Subcutaneous abdominal adipose tissue (tissue), 5 donors: ENCODE results near the gene NUAK1.

Source experiments
- H3K27ac ChIP-seq: one replicate; pipeline ENCODE4 v1.7.0; 2013; ENCODE audit warnings: low read depth, mild to moderate bottlenecking, inconsistent platforms, low read length, moderate library complexity
- H3K27me3 ChIP-seq, 5 donors: one replicate each; pipeline ENCODE4 v1.7.0; 2013; ENCODE audit warnings: low read length in 5 of 5, inconsistent platforms in 1 of 5; ENCODE audit not compliant: control insufficient read depth in 5 of 5, insufficient read depth in 4 of 5
- H3K36me3 ChIP-seq, 5 donors: one replicate each; pipeline ENCODE4 v1.7.0; 2013; ENCODE audit warnings: low read length in 5 of 5; ENCODE audit not compliant: control insufficient read depth in 5 of 5, insufficient read depth in 5 of 5
- H3K4me1 ChIP-seq, 5 donors: one replicate each; pipeline ENCODE4 v1.7.0; 2013; ENCODE audit warnings: low read length in 5 of 5, mild to moderate bottlenecking in 3 of 5, moderate library complexity in 1 of 5; ENCODE audit not compliant: control insufficient read depth in 5 of 5, insufficient read depth in 5 of 5
- H3K4me3 ChIP-seq, 5 donors: one replicate each; pipeline ENCODE4 v1.7.0; 2013; ENCODE audit warnings: low read length in 5 of 5, low read depth in 1 of 5
- H3K9ac ChIP-seq, 5 donors: one replicate each; pipeline ENCODE4 v1.7.0; 2013; ENCODE audit warnings: low read length in 5 of 5, mild to moderate bottlenecking in 4 of 5, moderate library complexity in 3 of 5
- H3K9me3 ChIP-seq, 5 donors: one replicate each; pipeline ENCODE4 v1.7.0; 2013; ENCODE audit warnings: low read length in 5 of 5; ENCODE audit not compliant: control insufficient read depth in 5 of 5
- donor health status: healthy.
- donor health status: healthy.
- donor health status: healthy.
- donor health status: healthy.
- donor health status: healthy.

Gene NUAK1

DNA sequence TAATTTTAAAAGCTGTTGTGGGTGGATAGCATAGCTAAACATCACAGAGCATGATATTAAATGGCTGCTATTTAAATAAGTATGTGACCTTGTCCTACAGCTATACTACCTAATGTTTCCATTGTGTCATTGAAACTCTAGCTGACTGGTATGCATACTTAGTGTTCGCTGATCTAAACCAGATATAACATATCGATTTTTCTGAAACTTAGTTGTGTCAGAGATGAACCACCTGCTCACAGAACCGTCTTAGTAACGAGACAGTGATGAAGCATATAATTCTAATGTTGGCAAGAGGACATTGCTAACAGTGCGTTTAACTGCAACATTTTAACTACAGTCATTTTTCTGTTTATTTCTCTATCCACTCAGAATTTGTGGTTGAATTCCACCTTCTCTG, 36.1 kb upstream of the NUAK1 start:
- H3K27me3 ChIP-seq = no peaks in the 10 kb centered on the region
- H3K4me3 ChIP-seq = no peak overlapping the region
- peaks cover 4 to 14% (median 13%) of the 10 kb centered on the region in 5 donors for H3K4me1 ChIP-seq
- H3K9me3 ChIP-seq = no peaks in the 10 kb centered on the region
- H3K9ac ChIP-seq = no peak overlapping the region
- H3K27ac ChIP-seq = no peak overlapping the region
- H3K36me3 ChIP-seq = no peaks in the 10 kb centered on the region

DNA sequence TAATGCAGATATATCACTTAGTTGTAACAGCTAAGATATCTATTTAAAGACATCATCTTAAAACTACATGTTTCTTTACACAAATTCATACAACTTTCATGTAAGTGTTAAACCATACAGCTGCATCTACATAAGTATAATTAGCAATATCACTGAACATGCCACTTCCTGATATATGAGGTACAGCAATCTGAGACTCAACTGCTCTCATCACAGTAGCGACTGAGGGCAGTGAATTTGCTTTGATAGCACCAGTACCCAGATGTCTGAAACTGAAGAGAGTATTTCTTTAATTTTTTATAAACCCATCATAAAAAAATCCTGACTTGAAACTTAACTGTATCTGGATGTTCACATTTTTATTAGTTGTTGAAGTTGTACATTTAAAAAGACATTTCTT, 34.7 kb upstream of the NUAK1 start:
- no peak overlapping the region for H3K9ac ChIP-seq
- peaks cover 0 to 2% (median 0%) of the 10 kb centered on the region in 5 donors for H3K27me3 ChIP-seq
- no peaks in the 10 kb centered on the region for H3K36me3 ChIP-seq

DNA sequence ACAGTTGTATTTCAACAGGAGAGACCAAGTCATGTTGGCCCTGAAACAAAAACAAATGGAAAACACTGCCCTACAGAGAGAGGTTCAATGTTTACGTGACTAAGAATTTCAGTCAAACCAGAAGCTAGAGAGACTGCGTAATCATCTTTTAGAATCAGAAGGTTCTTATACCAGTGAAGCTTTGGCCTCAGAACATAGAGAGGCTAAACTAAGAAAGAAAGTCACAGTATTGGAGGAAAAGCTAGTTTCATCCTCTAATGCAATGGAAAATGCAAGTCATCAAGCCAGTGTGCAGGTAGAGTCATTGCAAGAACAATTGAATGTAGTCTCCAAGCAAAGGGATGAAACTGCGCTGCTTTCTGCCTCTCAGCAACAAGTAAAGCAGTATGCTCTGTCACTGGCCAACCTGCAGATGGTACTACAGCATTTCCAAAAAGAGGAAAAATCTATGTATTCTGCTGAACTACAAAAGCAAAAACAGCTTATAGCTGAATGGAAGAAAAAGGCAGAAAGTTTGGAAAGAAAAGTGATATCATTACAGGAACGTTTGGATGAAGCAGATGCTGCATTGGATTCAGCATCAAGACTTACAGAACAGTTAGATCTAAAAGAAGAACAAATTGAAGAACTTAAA, 32.5 kb upstream of the NUAK1 start:
- no peaks in the 10 kb centered on the region for H3K36me3 ChIP-seq
- H3K9me3 ChIP-seq = no peaks in the 10 kb centered on the region
- H3K27ac ChIP-seq = no peak overlapping the region
- H3K4me3 ChIP-seq = no peak overlapping the region
- no peak overlapping the region for H3K9ac ChIP-seq
- H3K4me1 ChIP-seq = no peaks in the 10 kb centered on the region
- peaks cover 0 to 2% (median 0%) of the 10 kb centered on the region in 5 donors for H3K27me3 ChIP-seq

More for the DNA sequence above, 34.7 kb upstream of the NUAK1 start:
- Histone ChIP-seq H3K9me3 (no peaks in the 10 kb centered on the region), H3K4me1 (peaks cover 0 to 2% (median 1%) of the 10 kb centered on the region in 5 donors), H3K4me3 (no peak overlapping the region), H3K27ac (no peak overlapping the region)

DNA sequence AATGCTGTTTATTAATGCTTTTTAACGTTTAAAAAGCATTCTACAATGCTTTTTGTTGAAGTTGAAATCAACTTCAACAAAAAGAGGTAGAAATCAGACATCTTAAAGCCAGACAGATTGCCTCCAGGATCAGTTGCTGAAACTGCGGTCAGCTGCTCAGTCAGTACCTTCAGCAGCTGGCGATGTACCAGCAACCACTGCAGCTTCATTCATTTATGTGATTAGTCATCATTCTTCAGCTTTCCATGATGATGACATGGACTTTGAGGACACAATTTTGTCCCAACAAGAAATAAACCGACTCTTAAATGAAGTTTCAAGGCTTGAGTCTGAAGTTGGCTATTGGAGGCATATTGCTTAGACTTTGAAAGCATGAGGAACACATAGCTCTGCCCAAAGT, 31.5 kb upstream of the NUAK1 start:
- no peak overlapping the region for H3K27ac ChIP-seq
- H3K27me3 ChIP-seq = peaks cover 0 to 2% (median 0%) of the 10 kb centered on the region in 5 donors
- no peaks in the 10 kb centered on the region for H3K9me3 ChIP-seq
- H3K9ac ChIP-seq = no peak overlapping the region
- H3K4me3 ChIP-seq = no peak overlapping the region
- H3K4me1 ChIP-seq = no peaks in the 10 kb centered on the region
- H3K36me3 ChIP-seq = no peaks in the 10 kb centered on the region

- Histone ChIP-seq H3K27me3 (peaks cover 0 to 3% (median 0%) of the 10 kb centered on the region in 5 donors), H3K4me3 (no peak overlapping the region), H3K9ac (no peak overlapping the region), H3K27ac (no peak overlapping the region), H3K4me1 (no peaks in the 10 kb centered on the region), H3K9me3 (peaks cover 0 to 3% (median 0%) of the 10 kb centered on the region in 5 donors), H3K36me3 (no peaks in the 10 kb centered on the region)
Observed at GRCh38 chr12:106163712-106164111, 25.0 kb upstream of the NUAK1 start.

GRCh38 chr12:106161491-106161890, 22.7 kb upstream of the NUAK1 start:
- H3K36me3 ChIP-seq = no peaks in the 10 kb centered on the region
- no peak overlapping the region for H3K9ac ChIP-seq
- H3K4me1 ChIP-seq = no peaks in the 10 kb centered on the region
- H3K4me3 ChIP-seq = no peak overlapping the region
- H3K27ac ChIP-seq = no peak overlapping the region
- H3K9me3 ChIP-seq = peaks cover 0 to 3% (median 0%) of the 10 kb centered on the region in 5 donors
- H3K27me3 ChIP-seq = peaks cover 0 to 3% (median 0%) of the 10 kb centered on the region in 5 donors

DNA sequence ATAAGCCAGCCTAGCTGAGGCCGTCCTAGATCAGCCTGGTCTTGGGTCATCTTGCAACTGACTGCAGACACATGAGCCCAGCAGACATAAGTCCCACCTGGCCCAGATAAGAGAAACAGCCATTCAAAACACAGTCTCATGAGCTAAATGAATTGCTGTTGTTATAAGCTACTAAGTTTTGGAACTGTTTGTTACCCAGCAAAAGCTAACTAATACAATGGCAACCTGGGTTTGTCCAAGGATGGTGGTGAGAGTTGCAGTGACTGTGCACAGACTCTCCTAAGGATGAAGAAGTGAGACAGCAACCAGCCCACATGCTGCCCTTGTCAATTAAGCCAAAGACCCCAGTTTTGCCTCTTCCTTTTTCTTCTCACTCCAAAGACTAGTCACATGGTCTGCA, 22.2 kb upstream of the NUAK1 start:
- Histone ChIP-seq H3K9me3 (peaks cover 0 to 3% (median 0%) of the 10 kb centered on the region in 5 donors), H3K27me3 (peaks cover 0 to 3% (median 0%) of the 10 kb centered on the region in 5 donors), H3K9ac (no peak overlapping the region), H3K27ac (no peak overlapping the region), H3K4me1 (no peaks in the 10 kb centered on the region), H3K4me3 (no peak overlapping the region), H3K36me3 (no peaks in the 10 kb centered on the region)

GRCh38 chr12:106157802-106158201, 19.0 kb upstream of the NUAK1 start:
- Histone ChIP-seq H3K27ac (no peak overlapping the region), H3K9ac (no peak overlapping the region), H3K4me3 (no peak overlapping the region), H3K4me1 (peaks cover 0 to 3% (median 0%) of the 10 kb centered on the region in 5 donors), H3K36me3 (no peaks in the 10 kb centered on the region), H3K9me3 (peaks cover 0 to 3% (median 0%) of the 10 kb centered on the region in 5 donors), H3K27me3 (peaks cover 0 to 3% (median 0%) of the 10 kb centered on the region in 5 donors)

DNA sequence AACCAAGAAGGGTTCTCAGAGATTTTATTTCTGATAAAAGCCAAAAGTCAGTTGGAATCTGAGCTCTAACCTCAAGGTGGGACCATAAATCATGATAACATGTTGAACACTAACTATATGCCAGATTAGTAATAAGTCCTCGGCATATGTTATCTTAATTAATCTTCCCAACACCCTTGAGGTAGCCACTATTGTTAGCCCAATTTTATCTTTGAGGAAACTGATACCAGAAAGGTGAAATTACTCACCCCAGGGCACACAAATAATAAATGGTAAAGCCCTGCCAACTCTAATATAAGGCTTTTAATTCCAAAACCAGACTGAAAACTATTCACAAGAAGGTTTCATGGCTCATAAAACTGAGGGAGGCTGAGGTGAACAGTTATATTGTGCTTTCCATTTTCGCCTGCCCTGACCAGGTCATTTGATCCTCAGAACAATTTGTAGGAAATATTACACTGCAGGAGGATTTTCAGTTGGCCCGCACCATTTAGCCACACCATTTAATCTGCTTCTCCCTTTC, 16.1 kb upstream of the NUAK1 start:
- no peak overlapping the region for H3K9ac ChIP-seq

DNA sequence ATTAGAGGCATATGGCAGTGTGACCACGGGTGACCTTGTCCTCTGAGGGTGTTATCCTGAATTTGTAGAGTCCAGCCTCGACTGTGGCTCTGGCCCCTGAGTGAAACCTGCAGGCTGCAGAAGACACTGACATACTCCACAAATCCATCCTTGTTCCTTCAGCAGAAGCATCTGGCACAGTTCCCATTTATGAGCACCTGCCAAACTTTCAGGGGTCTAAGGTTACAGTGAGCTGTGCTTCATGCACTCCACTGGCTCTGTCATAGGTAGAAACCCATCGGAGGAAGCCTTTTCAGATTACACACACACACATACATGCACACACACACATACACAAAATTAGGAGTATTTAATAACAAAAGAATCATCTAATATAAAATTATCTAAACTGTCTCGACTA, 13.6 kb upstream of the NUAK1 start:
- H3K4me1 ChIP-seq = peaks cover 0 to 10% (median 7%) of the 10 kb centered on the region in 5 donors
- H3K36me3 ChIP-seq = no peaks in the 10 kb centered on the region
- no peak overlapping the region for H3K9ac ChIP-seq
- no peaks in the 10 kb centered on the region for H3K9me3 ChIP-seq
- no peak overlapping the region for H3K4me3 ChIP-seq
- H3K27me3 ChIP-seq = no peaks in the 10 kb centered on the region
- no peak overlapping the region for H3K27ac ChIP-seq

More for the DNA sequence above, 16.1 kb upstream of the NUAK1 start:
- Histone ChIP-seq H3K27ac (no peak overlapping the region), H3K27me3 (no peaks in the 10 kb centered on the region), H3K9me3 (no peaks in the 10 kb centered on the region), H3K4me1 (peaks cover 0 to 3% (median 0%) of the 10 kb centered on the region in 5 donors), H3K36me3 (no peaks in the 10 kb centered on the region), H3K4me3 (no peak overlapping the region)
